Transverse colon (tissue), 4 donors: ENCODE measurements around the gene TNS4. TPM values are rescaled to one million over a fixed set of nuclear protein-coding genes. Genes with fewer than 3 reads are reported as not detected.

ENCODE experiments used
- DNase-seq: peaks from one replicate; pipeline ENCODE4 v3.0.0-alpha.2; 2019
- H3K27ac ChIP-seq, 4 donors: fragments of 200-600 bp; sonication (generic); 2 replicates each; pipeline ENCODE4 v1.5.1; 2016 to 2018; ENCODE audit warnings: inconsistent platforms in 4 of 4
- H3K27me3 ChIP-seq: fragments of 200-600 bp; sonication (generic); 2 replicates; pipeline ENCODE4 v1.5.1; 2017; ENCODE audit warnings: inconsistent platforms
- H3K36me3 ChIP-seq, 4 donors: fragments of 200-600 bp; sonication (generic); 2 replicates each; pipeline ENCODE4 v1.5.1; 2017 to 2019; ENCODE audit warnings: inconsistent platforms in 4 of 4
- H3K4me1 ChIP-seq, 4 donors: fragments of 200-600 bp; sonication (generic); 2 replicates each; pipeline ENCODE4 v1.5.1; 2017 to 2020; ENCODE audit warnings: inconsistent platforms in 4 of 4
- H3K4me3 ChIP-seq, 4 donors: fragments of 200-600 bp; sonication (generic); 1 replicate in 1 of 4; 2 replicates in 3 of 4; pipeline versions ENCODE4 v1.5.1 to v1.6.1; 2017 to 2019; ENCODE audit warnings: inconsistent platforms in 4 of 4
- H3K9me3 ChIP-seq, 2 donors: fragments of 200-600 bp; sonication (generic); 2 replicates each; pipeline ENCODE4 v1.5.1; 2017 to 2019; ENCODE audit warnings: inconsistent platforms in 2 of 2
- CTCF ChIP-seq, 5 experiments: fragments of 200-600 bp in 3 of 5; fragments of 450-650 bp in 2 of 5; sonication (generic) in 3 of 5; IDR thresholded peaks; 1 replicate in 2 of 5; 2 replicates in 3 of 5; pipeline ENCODE4 v1.5.1; 2016 to 2017; ENCODE audit warnings: antibody characterized with exemption in 5 of 5, inconsistent platforms in 3 of 5, mild to moderate bottlenecking in 2 of 5, moderate library complexity in 1 of 5
- EP300 ChIP-seq: sonication (generic); formaldehyde crosslinking; IDR thresholded peaks from one replicate; pipeline ENCODE4 v1.6.1; 2017; ENCODE audit warnings: antibody characterized with exemption, low read depth
- POLR2A ChIP-seq: fragments of 450-650 bp; IDR thresholded peaks from one replicate; pipeline ENCODE4 v1.6.1; 2016; ENCODE audit warnings: antibody characterized with exemption, mild to moderate bottlenecking, moderate library complexity
- POLR2AphosphoS5 ChIP-seq, 3 donors: sonication (generic); formaldehyde crosslinking; IDR thresholded peaks; one replicate each; pipeline ENCODE4 v1.6.1; 2016; ENCODE audit warnings: antibody characterized with exemption in 3 of 3
- WGBS, 2 donors: methylation state at CpG; one replicate each; pipeline ENCODE4 v1.1.5; 2018; ENCODE audit warnings: low coverage in 1 of 2; 5-methylcytosine and 5-hydroxymethylcytosine counted together
- in situ Hi-C, 4 donors: fragments of 200-750 bp; cut with MboI; loops; one replicate each; pipeline versions ENCODE4 v1.15.0 to v1.15.1; 2017; ENCODE audit warnings: low sequenced_read_pairs in 3 of 4, low pct_ligation_motif_present in 1 of 4, low pct_unique_long_range_greater_than_20kb in 1 of 4
- intact Hi-C: fragments of 100-400 bp; cut with DNase I; formaldehyde crosslinking; loops from one replicate; pipeline ENCODE4 v1.15.1; 2023; ENCODE audit warnings: low total_unique reads
- total RNA-seq, 4 donors: library from RNA; depleted of rRNA; stranded (reverse); fragments of >200 nt; gene quantifications; one replicate each; pipeline ENCODE4 v1.1.0, GENCODE V29; 2016

TNS4 gene
- total RNA-seq, 4 donors from 2014 or later, result 1.2 to 4.2 (median 2.5) TPM; not detected in 1

- Histone ChIP-seq H3K27me3 (no peaks in the 10 kb centered on the region), H3K4me1 (peaks cover 0 to 29% (median 11%) of the 10 kb centered on the region in 4 donors), H3K36me3 (no peaks in the 10 kb centered on the region), H3K27ac (no peak overlapping the region), H3K9me3 (no peaks in the 10 kb centered on the region), H3K4me3 (no peak overlapping the region)
- WGBS, 2 donors, result 76 to 100% methylated on average over 2 to 4 of the region's 4 CpGs
- in situ Hi-C loops (no loop called here), intact Hi-C loops (no loop called here)
- no peak for DNase-seq
- no peak for TF ChIP-seq POLR2A
- TF ChIP-seq CTCF (IDR thresholded peaks at IDR 0.05), result no peak
- TF ChIP-seq EP300, result no peak
Measured at GRCh38 chr17:40515011-40515410, 13.6 kb upstream of the TNS4 start.

GRCh38 chr17:40514013-40514875, 12.8 kb upstream of the TNS4 start:
- H3K27ac ChIP-seq, result no peak overlapping the region
- H3K36me3 ChIP-seq, result no peaks in the 10 kb centered on the region
- H3K27me3 ChIP-seq, result no peaks in the 10 kb centered on the region
- WGBS, 2 donors, result 90 to 100% methylated on average over 2 to 7 of the region's 7 CpGs
- intact Hi-C loops, result loop anchor here (5.0 kb wide), 1 partner anchor 1847 kb away; no protein-coding TSS in a partner anchor
- DNase-seq, result no peak
- TF ChIP-seq POLR2A (no peak), EP300 (no peak), POLR2AphosphoS5 (IDR thresholded peaks at IDR 0.05) (no peak), CTCF (IDR thresholded peaks at IDR 0.05) (no peak)
- no peak overlapping the region for H3K4me3 ChIP-seq
- no peaks in the 10 kb centered on the region for H3K9me3 ChIP-seq
- peaks cover 0 to 29% (median 11%) of the 10 kb centered on the region in 4 donors for H3K4me1 ChIP-seq
- in situ Hi-C loops, result no loop called here

GRCh38 chr17:40511667-40512220, 10.3 kb upstream of the TNS4 start:
- 75% methylated on average over 12 of the region's 12 CpGs; no CpG with 5 or more reads in 1 of the 2 donors for WGBS, 2 donors
- no peak for DNase-seq
- Histone ChIP-seq H3K4me3 (no peak overlapping the region), H3K4me1 (peaks cover 0 to 14% (median 8%) of the 10 kb centered on the region in 4 donors), H3K36me3 (no peaks in the 10 kb centered on the region), H3K27me3 (no peaks in the 10 kb centered on the region), H3K9me3 (no peaks in the 10 kb centered on the region), H3K27ac (no peak overlapping the region)
- intact Hi-C loops (loop anchor here (5.0 kb wide), 1 partner anchor 1844 kb away; no protein-coding TSS in a partner anchor), in situ Hi-C loops (no loop called here)
- TF ChIP-seq POLR2AphosphoS5 (IDR thresholded peaks at IDR 0.05), result no peak
- no peak for TF ChIP-seq CTCF (IDR thresholded peaks at IDR 0.05)
- no peak for TF ChIP-seq POLR2A
- TF ChIP-seq EP300, result no peak

- H3K9me3 ChIP-seq, result no peaks in the 10 kb centered on the region
- in situ Hi-C loops, result no loop called here
- TF ChIP-seq EP300, result no peak
- TF ChIP-seq POLR2AphosphoS5 (IDR thresholded peaks at IDR 0.05), result no peak
- no peak for TF ChIP-seq POLR2A
- no peak for TF ChIP-seq CTCF (IDR thresholded peaks at IDR 0.05)
- H3K27me3 ChIP-seq, result no peaks in the 10 kb centered on the region
- no peak for DNase-seq
- no peak overlapping the region for H3K4me3 ChIP-seq
- H3K27ac ChIP-seq, result no peak overlapping the region
- WGBS, 2 donors, result 56% methylated on average over 2 of the region's 2 CpGs; no CpG with 5 or more reads in 1 of the 2 donors
- no peaks in the 10 kb centered on the region for H3K36me3 ChIP-seq
- intact Hi-C loops, result loop anchor here (5.0 kb wide), 1 partner anchor 1844 kb away; no protein-coding TSS in a partner anchor
- H3K4me1 ChIP-seq, result peaks cover 0 to 8% (median 2%) of the 10 kb centered on the region in 4 donors
Measured at GRCh38 chr17:40511136-40511535, 9.7 kb upstream of the TNS4 start.
